Activated CD4-positive, alpha-beta memory T cell treated with anti-CD3 and anti-CD28 coated beads, Interleukin-2, amount 10 ng/mL, durations not matched to agents 7 days and 5 days (primary cell): ENCODE data around the gene DSCAM. TPM values are rescaled to one million over a fixed set of nuclear protein-coding genes. Genes with fewer than 3 reads are reported as not detected.

Experiments used
- CTCF ChIA-PET: fragments of 350-600 bp; sonication (Branson Sonifier 250); formaldehyde crosslinking; loops from one replicate; lab custom pipeline; 2021; ENCODE audit warnings: antibody characterized with exemption, inconsistent platforms; lab: Charles Lee
- POLR2A ChIA-PET: fragments of 350-600 bp; sonication (Branson Sonifier 250); formaldehyde crosslinking; loops from one replicate; lab custom pipeline; 2021; ENCODE audit warnings: antibody characterized with exemption; lab: Charles Lee
- DNase-seq: peaks from one replicate; pipeline ENCODE4 v3.0.0-alpha.2; 2020
- H3K27ac Mint-ChIP-seq: one replicate; pipeline ENCODE4 v1.8.0; 2021; ENCODE audit warnings: mild to moderate bottlenecking, mixed read lengths
- H3K27me3 Mint-ChIP-seq: one replicate; pipeline ENCODE4 v1.8.0; 2021; ENCODE audit warnings: mixed read lengths
- H3K36me3 Mint-ChIP-seq: one replicate; pipeline ENCODE4 v1.8.0; 2021; ENCODE audit warnings: low read depth, mixed read lengths
- H3K4me1 Mint-ChIP-seq: one replicate; pipeline ENCODE4 v1.8.0; 2021; ENCODE audit warnings: mixed read lengths
- H3K4me3 Mint-ChIP-seq: one replicate; pipeline ENCODE4 v1.8.0; 2021; ENCODE audit warnings: mild to moderate bottlenecking, mixed read lengths
- H3K9me3 Mint-ChIP-seq: one replicate; pipeline ENCODE4 v1.8.0; 2021; ENCODE audit warnings: mixed read lengths
- total RNA-seq, 2 experiments: library from RNA; stranded (reverse); gene quantifications; one replicate each; pipeline ENCODE4 v1.2.3, GENCODE V29; 2021

DSCAM gene
- total RNA-seq, 2 experiments from 2014 or later: not detected

DNA sequence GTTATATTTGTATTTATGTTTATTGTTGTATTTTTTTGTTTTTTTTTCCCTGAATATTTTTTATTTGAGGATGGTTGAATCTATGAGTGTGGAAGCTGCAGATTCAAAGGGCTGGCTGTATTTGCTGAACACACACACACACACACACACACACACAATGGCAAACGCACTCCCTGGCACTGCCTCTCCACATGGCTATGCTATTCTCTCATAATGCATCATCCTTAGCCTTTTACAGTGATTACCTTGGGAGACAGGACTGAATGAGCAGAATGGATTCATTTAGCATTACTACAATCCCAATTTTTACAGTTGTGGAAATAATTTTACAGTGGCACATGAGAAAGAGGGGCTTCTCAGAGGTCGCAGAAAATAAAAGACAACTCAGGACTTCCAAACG, 589.6 kb downstream of the DSCAM start:
- no peaks in the 10 kb centered on the region for H3K4me1 Mint-ChIP-seq
- no peak overlapping the region for H3K4me3 Mint-ChIP-seq
- H3K36me3 Mint-ChIP-seq: no peaks in the 10 kb centered on the region
- H3K27ac Mint-ChIP-seq: no peak overlapping the region
- no peak for DNase-seq
- ChIA-PET CTCF (no interaction called here), POLR2A (no interaction called here)
- H3K27me3 Mint-ChIP-seq: no peaks in the 10 kb centered on the region
- peaks cover 30% of the 10 kb centered on the region for H3K9me3 Mint-ChIP-seq

DNA sequence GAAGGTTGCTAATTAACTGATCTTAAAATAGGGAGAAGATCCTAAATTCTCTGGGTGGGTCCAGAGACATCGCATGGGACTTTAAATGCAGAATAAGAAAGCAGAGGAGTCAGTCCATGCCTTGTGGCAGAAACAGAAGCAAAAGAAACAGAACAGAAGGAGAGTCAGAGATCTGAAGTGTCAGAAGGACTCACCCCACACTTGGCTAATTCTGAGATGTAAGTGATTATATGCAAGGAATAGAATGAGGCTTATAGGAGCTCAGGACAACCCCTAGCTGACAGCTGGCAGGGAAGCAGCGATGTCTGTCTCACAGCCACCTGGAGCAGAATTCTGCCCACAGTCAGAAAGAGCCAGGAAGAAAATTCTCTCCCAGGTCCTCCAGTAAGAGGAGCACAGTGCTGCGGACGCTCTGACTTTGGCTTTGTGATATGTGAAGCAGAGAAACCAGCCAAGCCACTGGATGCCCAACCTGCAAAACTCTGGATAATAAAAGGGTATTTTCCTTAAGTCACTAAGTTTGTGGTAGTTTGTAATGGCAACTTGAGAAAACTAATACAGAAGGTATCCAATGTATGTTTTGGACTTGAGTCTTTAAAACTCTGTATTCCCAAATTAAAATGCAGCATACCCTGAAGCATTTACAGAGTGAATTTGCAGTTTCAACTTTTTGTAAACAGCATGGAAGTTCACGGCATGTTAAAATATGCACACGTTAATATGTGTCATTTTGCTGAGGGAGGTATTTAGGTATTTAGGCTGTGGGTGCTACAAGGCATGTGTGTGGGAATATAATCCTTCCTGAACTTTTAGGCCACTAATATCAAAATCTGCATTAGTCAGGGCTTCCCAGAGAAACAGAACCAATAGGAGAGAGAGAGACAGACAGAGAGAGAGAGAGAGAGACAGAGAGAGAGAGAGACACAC, 591.2 kb downstream of the DSCAM start:
- Mint-ChIP-seq H3K27me3 (no peaks in the 10 kb centered on the region), H3K36me3 (no peaks in the 10 kb centered on the region), H3K4me3 (no peak overlapping the region), H3K9me3 (peaks cover 37% of the 10 kb centered on the region), H3K4me1 (no peaks in the 10 kb centered on the region), H3K27ac (no peak overlapping the region)
- ChIA-PET CTCF (no interaction called here), POLR2A (no interaction called here)
- no peak for DNase-seq

DNA sequence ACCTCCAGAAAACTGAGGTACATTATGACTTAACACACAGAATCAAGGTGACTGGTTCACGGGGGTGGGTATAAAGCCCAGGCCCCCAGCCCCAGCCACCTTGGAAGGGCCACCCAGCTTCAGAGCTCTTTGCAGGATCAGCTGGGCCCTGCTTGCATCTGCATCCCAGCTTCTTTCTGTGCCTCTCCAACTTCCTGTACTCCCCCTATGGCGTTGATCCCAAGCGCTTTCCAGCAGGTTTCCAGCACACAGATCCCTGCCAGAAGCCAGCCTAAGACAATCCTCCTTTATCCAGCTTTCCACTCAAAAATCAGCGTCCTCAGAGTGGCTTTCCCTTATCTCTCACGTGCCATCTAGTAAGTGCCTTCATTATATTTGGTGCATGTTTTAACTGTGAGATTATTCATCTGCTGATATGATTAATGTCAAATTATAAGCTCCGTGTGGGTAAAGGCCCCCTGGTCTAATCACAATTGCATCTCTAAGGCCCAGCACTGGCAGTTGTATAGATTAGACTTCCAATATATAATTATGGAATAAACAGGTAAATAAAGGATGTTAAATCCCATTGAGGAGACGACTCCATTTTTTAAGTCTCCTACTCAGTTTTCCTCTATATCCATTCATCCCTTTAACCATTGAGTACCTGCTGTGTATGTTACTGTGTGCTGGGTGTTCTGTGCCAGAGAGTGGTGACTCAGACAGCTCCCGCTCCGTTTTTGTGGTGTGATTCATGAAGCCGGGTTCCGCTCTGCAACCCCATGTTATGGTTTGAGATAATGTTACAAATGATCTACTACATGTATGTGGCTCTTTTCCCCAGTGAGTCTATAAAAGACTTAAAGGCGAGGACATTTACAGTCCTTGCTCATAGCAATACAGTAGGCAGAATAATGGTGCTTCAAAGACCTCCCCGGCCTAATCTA, 592.2 kb downstream of the DSCAM start:
- H3K4me3 Mint-ChIP-seq: no peak overlapping the region
- no peak for DNase-seq
- no peaks in the 10 kb centered on the region for H3K4me1 Mint-ChIP-seq
- POLR2A ChIA-PET: no interaction called here
- CTCF ChIA-PET: no interaction called here
- H3K9me3 Mint-ChIP-seq: peaks cover 41% of the 10 kb centered on the region
- H3K27ac Mint-ChIP-seq: no peak overlapping the region
- no peaks in the 10 kb centered on the region for H3K36me3 Mint-ChIP-seq
- H3K27me3 Mint-ChIP-seq: no peaks in the 10 kb centered on the region

DNA sequence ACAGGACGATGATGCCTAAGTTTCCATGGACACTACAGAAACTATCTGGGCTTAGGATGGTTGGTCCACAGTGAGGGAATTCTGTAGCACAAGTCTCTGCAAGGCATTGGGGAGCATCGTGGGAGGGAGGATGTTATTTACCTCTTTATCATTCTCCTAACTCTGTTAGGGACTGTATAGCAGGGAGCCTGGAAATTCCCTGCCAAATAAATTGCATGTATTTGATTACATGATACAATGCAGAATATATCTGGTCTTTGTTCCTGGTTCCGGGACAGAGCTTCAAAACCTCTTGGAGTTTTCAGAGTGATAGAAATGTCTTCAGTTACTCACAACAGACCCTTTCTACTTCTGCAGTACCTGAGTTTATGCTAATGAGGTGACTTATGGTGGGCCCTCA, 593.8 kb downstream of the DSCAM start:
- Mint-ChIP-seq H3K4me3 (no peak overlapping the region), H3K27me3 (no peaks in the 10 kb centered on the region), H3K9me3 (peaks cover 48% of the 10 kb centered on the region), H3K36me3 (no peaks in the 10 kb centered on the region), H3K27ac (no peak overlapping the region), H3K4me1 (no peaks in the 10 kb centered on the region)
- ChIA-PET CTCF (no interaction called here), POLR2A (no interaction called here)
- no peak for DNase-seq

DNA sequence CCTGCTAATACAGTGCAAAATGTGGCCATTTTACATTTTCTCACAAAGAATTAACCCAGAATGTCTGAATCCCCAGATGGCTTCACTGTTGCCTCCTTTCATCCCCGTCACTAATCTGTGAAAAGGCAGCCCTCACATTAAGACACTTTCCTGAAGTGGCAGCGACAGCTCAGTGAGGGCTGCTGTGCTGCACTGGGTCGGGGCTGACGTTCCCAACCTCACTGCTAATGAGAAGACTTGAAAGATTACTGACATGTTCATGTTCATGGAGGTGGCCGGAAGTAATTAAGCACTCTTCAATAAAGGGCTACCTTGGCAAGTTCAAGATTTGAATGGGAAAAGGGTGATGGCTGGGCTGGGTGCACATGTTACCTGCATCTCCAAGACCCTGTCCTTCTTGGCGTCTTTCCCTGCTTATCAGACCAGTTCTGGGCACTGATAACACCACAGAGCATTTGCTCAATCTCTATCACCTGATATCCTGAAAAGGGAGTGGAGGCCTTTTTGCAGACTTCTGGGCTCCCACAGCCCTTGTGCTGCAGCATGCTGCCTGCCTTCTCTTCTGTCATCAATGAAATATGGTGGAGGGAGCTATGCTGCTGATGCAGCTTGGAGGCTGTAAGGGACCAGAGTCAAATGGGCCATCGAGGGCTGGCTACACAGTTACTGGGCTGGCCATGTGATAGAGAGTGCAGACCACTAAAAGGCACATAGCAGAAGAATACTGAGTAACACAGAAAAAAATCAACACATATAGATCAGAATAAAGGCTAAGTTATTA, 596.3 kb downstream of the DSCAM start:
- Mint-ChIP-seq H3K4me3 (no peak overlapping the region), H3K27ac (no peak overlapping the region), H3K36me3 (no peaks in the 10 kb centered on the region), H3K4me1 (no peaks in the 10 kb centered on the region), H3K27me3 (no peaks in the 10 kb centered on the region), H3K9me3 (peaks cover 50% of the 10 kb centered on the region)
- no peak for DNase-seq
- CTCF ChIA-PET: no interaction called here
- POLR2A ChIA-PET: no interaction called here

DNA sequence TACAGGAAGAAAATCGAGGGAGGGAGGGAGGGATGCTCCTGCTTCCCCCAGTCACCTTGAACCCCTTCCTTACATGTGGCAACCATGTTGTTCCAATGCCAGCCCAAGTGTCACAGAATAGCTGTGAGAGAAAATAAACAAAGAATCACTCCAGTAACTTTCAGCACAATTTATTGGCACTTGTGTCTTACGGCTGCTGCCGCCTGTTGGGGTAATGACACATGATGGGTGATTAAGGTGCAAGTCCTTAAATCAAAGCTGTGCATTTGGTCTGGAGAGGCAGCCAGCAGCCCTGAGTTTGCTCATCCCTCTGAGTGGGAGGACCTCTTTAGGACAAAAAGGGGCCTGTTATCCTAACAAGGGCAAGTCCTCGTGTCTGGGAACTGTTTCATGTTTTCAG, 602.0 kb downstream of the DSCAM start:
- H3K4me3 Mint-ChIP-seq: no peak overlapping the region
- no peak for DNase-seq
- no peaks in the 10 kb centered on the region for H3K27me3 Mint-ChIP-seq
- H3K27ac Mint-ChIP-seq: no peak overlapping the region
- POLR2A ChIA-PET: no interaction called here
- no peaks in the 10 kb centered on the region for H3K4me1 Mint-ChIP-seq
- H3K36me3 Mint-ChIP-seq: no peaks in the 10 kb centered on the region
- CTCF ChIA-PET: no interaction called here
- peaks cover 36% of the 10 kb centered on the region for H3K9me3 Mint-ChIP-seq

DNA sequence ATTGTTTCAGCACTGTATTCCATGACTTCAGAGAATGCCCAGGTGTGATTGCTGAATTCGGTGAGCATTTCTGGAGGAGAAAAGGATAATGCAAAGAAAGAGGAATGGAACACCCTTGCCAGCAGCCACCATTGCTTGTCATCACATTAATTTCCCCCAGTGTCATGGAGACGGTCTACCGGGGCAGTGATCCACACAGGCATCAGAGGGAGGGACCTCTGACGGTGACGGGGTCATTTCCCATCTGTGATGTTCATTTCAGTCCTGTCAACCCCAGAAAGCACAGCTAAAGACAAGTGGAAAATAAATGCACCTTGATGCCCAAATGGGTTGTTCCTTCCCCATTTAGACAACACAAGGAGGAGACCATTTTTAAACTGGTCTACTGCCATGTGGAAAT, 603.3 kb downstream of the DSCAM start:
- no peaks in the 10 kb centered on the region for H3K27me3 Mint-ChIP-seq
- ChIA-PET POLR2A (no interaction called here), CTCF (no interaction called here)
- H3K9me3 Mint-ChIP-seq: peaks cover 29% of the 10 kb centered on the region
- no peaks in the 10 kb centered on the region for H3K4me1 Mint-ChIP-seq
- H3K4me3 Mint-ChIP-seq: no peak overlapping the region
- DNase-seq: no peak
- H3K36me3 Mint-ChIP-seq: no peaks in the 10 kb centered on the region
- no peak overlapping the region for H3K27ac Mint-ChIP-seq

DNA sequence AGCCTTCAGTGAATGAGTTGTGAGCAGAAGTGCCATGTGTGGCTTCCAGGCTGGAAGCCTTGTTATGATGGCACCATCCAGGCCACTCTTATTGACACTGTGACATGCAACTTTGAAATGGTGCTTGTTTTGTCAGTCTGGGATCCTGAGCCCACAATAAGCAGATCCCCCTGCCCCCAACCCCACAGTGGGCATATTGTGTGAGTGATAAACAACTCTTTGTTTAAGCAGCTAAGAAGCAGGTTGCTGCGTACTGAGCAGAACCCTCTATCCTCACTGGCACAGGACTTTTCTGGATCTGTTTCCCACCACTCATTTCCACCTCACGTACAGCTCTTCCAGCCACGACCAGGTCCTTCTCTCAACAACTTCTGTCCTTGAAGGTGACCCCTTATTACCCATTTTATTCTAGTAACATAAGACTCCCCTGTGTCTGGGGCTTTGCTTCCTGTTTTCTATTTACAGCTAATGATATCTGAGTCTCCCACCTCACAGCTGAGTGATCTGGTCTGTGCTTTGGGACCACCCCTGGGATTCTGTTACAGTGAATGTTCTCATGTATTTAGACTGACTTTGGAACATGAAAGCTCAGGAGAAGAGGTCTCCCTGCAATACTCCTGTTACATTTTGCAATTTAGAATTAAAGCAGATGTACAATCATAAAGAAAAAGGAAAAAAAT, 604.2 kb downstream of the DSCAM start:
- Mint-ChIP-seq H3K4me3 (no peak overlapping the region), H3K27ac (no peak overlapping the region), H3K9me3 (peaks cover 24% of the 10 kb centered on the region), H3K36me3 (no peaks in the 10 kb centered on the region), H3K27me3 (no peaks in the 10 kb centered on the region), H3K4me1 (no peaks in the 10 kb centered on the region)
- POLR2A ChIA-PET: no interaction called here
- CTCF ChIA-PET: no interaction called here
- no peak for DNase-seq

DNA sequence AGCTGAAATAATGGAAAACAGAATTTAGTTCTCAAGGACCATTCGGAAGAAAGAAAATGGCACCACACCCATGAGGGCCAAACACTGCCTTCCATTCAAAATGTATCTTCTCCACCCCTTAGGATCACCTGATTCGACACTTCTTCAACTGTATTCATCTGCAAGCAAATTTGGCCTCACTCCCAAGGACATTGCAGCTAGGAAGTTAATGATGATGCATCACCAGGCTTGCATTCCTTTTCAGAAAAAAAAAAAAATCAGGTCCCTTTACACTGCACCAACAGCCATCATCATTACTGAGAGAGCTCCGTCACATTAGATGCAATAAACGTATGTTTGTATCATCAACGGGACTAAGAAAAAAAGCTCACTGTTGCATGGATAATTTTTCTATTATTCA, 611.4 kb downstream of the DSCAM start:
- H3K4me1 Mint-ChIP-seq: no peaks in the 10 kb centered on the region
- ChIA-PET CTCF (no interaction called here), POLR2A (no interaction called here)
- no peak overlapping the region for H3K27ac Mint-ChIP-seq
- no peaks in the 10 kb centered on the region for H3K27me3 Mint-ChIP-seq
- DNase-seq: no peak
- peaks cover 15% of the 10 kb centered on the region for H3K9me3 Mint-ChIP-seq
- H3K4me3 Mint-ChIP-seq: no peak overlapping the region
- no peaks in the 10 kb centered on the region for H3K36me3 Mint-ChIP-seq

DNA sequence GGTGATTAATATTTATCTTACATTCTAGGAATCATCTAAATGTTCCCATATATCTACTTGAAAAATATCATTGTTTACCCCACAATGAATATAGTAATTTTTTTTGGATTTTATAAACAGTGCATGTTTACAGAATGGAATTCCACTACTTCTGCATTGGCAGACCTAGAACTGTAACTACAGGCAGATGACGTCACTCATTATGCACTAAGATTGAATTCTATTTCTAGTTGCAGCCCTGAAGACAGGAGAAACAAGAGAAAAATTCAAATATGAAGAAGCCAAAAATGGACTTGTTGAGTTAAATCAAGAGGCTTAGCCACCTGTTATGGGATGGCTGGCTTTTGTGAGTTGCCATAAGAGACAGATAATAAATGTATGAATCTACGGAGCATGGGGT, 615.0 kb downstream of the DSCAM start:
- POLR2A ChIA-PET: no interaction called here
- CTCF ChIA-PET: no interaction called here
- Mint-ChIP-seq H3K27me3 (no peaks in the 10 kb centered on the region), H3K36me3 (no peaks in the 10 kb centered on the region), H3K27ac (no peak overlapping the region), H3K4me1 (no peaks in the 10 kb centered on the region), H3K9me3 (peaks cover 17% of the 10 kb centered on the region), H3K4me3 (no peak overlapping the region)
- no peak for DNase-seq

DNA sequence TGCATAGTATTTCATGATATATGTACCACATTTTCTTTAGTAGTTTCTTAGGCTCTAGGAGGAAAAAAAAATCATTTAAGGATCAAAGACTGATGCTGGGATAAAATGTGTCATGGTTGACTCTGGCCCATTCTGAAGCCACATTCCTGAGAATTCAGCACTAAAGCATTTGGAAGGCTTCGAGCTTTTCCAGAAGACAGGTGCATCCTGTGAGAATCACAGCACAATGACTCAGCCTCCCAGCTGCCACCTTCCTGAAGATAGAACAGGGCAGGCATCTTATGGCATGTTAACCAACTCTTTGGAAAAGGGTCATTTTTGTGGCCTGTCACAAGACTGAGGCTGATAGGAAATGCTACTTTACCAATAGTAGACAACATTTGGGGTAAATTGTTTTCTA, 619.9 kb downstream of the DSCAM start:
- H3K4me3 Mint-ChIP-seq: no peak overlapping the region
- DNase-seq: no peak
- no peak overlapping the region for H3K27ac Mint-ChIP-seq
- no peaks in the 10 kb centered on the region for H3K27me3 Mint-ChIP-seq
- H3K9me3 Mint-ChIP-seq: peaks cover 17% of the 10 kb centered on the region
- H3K4me1 Mint-ChIP-seq: no peaks in the 10 kb centered on the region
- no peaks in the 10 kb centered on the region for H3K36me3 Mint-ChIP-seq
- CTCF ChIA-PET: no interaction called here
- POLR2A ChIA-PET: no interaction called here

DNA sequence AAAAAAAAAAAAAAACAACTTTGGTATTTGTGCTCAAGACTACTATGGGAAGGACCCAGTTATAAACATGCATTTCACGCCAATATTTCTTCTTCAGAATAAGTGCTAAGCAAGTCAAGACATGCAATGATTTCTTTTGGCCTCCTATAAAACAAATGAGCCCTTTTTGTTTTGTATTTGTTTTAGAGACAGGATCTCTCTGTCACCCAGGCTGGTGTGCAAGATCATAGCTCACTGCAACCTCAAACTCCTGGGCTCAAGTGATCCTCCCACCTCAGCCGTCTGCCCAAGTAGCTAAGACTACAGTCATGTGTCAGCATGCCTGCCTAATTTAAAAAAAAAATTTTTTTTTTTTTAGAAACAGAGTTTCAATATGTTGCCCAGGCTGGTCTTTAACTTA, 631.0 kb downstream of the DSCAM start:
- ChIA-PET CTCF (no interaction called here), POLR2A (no interaction called here)
- Mint-ChIP-seq H3K27me3 (no peaks in the 10 kb centered on the region), H3K27ac (no peak overlapping the region), H3K4me3 (no peak overlapping the region), H3K36me3 (no peaks in the 10 kb centered on the region), H3K9me3 (peaks cover 11% of the 10 kb centered on the region), H3K4me1 (no peaks in the 10 kb centered on the region)
- DNase-seq: no peak
